HG02852 (cell line): Measurements from ENCODE around the gene SERGEF.

Experiments
- ATAC-seq: cut with Tn5 transposase; IDR thresholded peaks from one replicate; pipeline ENCODE4 v1.9.1; 2021; ENCODE audit warnings: mild to moderate bottlenecking, moderate library complexity; ENCODE audit not compliant: unreplicated experiment

The SERGEF gene

GRCh38 chr11:17792161-17792560, 220.7 kb downstream of the SERGEF start:
- ATAC-seq: no peak

GRCh38 chr11:17791144-17791543, 221.7 kb downstream of the SERGEF start:
- no peak for ATAC-seq

GRCh38 chr11:17790453-17790852, 222.4 kb downstream of the SERGEF start:
- no peak for ATAC-seq

- ATAC-seq: no peak
Observed at GRCh38 chr11:17788084-17788483, 224.8 kb downstream of the SERGEF start.

DNA sequence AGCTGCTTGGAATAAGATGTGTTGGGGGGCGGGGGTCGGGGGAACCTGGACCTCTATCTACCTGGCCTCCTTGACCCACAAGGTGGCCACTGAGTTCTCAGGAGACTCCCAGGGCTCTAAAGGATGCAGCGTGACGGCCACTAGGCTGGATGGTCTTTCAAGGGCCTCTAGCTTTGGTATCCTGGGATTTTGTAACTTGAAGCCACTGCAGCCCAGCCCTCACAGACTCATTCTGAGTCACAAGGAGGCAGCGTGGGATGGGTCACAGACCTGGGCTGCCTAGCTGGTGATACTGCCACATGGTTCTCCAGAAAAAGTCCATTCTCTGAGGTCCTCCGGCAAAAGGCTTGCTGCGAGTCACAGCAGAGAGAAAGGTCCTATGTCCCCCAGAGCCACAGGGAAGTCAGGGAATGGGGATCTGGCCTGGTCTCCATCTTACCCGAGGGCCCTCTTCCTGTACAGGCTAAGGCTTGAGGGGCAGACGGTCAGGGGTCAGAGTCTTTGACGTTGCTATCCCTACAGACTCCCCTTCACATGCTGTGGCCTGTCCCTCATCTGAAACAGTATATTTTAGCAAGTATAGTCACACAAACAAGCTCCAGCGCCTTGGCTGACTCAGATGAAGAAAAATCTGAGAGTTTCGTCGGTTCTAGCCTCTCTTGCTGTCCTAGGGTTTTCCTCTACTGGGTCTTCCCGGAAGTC, 225.9 kb downstream of the SERGEF start:
- ATAC-seq: no peak

GRCh38 chr11:17783878-17784277, 229.0 kb downstream of the SERGEF start:
- no peak for ATAC-seq

DNA sequence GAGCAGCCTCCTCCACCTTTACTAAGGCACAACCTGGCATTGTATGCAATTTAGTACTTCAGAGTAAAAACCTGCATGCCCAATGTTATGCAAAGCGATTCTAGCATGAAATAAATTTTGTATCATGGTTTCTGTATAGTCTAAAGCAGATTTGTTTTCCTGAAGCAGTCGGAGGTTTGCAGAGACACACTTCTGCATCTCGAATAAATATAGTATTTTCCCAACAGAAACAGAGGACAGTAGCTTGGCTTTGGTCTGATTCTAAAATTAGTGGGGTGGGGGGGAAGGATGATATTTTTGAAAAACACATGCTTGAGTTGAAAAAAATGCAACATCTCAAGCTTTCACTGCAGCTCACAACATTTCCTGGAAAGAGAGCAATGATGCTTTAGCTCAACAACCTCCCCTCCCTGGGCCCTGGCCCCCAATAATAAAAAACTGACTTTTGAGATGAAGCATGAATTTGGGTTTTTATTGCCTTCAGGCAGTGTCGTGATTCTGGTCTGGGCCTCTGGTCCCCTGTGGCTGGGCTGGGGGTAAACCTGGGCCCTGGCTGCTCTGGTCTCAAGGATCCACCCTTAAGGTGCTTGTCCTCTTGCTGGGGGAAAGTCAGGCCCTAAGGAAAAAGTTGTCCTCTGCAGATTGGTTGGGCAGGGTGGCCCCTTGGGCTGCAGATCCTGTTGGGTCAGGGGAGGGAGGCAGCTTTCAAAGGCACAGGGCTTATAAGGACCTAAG, 230.1 kb downstream of the SERGEF start:
- no peak for ATAC-seq

- ATAC-seq: no peak
Observed at GRCh38 chr11:17782145-17782544, 230.7 kb downstream of the SERGEF start.

DNA sequence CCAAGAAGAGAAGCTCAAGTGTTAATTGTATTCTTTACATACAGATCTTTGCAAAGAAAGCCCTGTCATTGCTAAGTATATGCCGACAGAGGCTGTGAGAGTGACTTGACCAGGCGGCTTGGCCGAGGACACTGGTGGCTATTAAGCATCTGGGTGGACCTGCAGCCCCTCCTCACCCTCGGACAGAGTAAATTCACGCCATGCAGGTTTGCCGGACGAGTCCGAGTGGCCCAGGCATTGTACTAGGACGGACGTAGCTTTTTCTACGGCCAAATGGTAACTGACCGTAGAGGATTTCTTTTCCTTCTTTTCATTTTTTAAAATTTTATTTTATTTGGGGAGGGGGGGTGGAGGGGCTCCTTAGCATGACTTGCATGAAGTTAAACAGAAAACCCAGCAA, 231.2 kb downstream of the SERGEF start:
- no peak for ATAC-seq

- no peak for ATAC-seq
Observed at GRCh38 chr11:17781221-17781620, 231.6 kb downstream of the SERGEF start.

DNA sequence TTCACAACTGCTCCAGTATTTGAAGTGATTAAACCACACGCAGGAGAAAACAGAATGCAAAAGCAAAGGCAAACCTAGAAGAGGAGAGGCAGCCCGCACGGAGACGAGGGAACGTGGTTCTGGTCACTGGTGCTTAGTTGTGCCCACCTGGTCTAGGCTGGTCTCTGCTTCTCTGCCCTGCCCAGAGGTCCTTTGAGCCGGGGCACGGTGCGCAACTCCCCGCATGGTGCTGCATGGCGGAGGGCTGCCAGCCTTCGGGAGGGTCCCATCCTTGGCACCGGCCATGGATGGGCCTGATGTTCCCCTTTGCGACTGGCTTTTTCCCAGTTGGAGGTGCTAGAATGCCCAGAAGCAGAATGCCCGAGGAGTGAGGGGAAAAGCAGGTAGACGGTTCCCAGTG, 232.2 kb downstream of the SERGEF start:
- no peak for ATAC-seq

GRCh38 chr11:17779861-17780594, 232.8 kb downstream of the SERGEF start:
- no peak for ATAC-seq

DNA sequence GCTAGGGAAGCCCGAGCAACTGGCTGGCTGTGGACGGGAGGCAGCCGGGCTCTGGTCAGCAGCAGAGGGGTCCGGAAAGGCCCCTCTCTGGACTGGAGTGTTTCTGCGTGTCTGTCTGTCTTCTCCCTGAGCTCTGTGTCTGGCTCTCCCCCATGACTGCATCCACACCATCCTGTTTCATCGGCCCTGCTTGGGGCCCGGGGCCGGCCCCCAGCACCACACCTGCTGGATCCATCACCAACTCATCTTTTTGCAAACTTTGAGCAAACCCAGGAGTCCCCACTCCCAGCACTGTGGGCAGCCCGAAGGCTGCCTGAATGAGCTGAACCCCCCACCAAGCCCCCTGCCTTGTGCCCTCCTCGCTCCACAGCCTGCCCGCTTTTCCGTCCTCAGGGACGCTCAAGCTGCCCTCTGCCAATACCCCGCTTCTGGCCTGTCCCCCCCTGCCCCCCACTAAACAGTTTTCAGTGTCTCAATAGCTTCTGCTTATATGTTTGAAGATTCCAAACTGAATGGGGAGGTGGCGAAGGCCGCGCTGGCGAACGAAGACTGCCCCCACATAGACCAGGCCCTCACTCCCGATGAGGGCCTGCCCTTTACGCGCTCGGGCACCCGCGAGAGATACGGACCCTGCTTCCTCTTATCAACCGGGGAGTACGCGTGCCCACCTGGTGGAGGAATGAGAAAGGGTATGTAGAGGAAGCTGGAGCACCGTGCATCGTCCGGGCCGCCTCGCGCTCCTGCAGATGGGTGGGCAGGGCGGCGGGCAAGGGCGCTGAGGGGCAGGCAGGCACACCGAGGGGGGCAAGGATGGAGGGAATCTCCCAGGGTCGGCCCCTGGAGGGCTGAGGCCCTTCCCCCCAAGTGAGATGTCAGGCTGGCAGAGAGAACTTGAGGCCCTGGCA, 233.6 kb downstream of the SERGEF start:
- no peak for ATAC-seq

DNA sequence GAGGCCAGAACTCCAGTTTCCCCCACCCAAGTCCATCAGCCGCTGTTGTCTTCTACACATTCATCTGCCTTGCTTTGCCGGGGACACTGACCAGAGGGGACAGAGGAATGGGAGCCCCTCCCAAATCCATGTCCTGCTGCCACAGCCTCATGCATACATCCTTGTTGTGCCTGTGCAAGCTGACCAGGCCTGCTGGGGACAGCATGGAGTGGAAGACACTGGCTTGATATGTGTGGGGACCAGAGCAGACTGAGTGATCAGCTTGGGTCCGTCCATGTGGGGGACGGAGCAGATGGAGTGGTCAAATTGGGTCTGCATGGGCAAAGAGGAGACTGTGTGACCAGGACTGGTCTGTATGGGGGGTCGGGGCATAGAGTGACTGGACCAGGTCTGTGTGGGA, 234.5 kb downstream of the SERGEF start:
- ATAC-seq: no peak

GRCh38 chr11:17777738-17778091, 235.1 kb downstream of the SERGEF start:
- ATAC-seq: no peak

DNA sequence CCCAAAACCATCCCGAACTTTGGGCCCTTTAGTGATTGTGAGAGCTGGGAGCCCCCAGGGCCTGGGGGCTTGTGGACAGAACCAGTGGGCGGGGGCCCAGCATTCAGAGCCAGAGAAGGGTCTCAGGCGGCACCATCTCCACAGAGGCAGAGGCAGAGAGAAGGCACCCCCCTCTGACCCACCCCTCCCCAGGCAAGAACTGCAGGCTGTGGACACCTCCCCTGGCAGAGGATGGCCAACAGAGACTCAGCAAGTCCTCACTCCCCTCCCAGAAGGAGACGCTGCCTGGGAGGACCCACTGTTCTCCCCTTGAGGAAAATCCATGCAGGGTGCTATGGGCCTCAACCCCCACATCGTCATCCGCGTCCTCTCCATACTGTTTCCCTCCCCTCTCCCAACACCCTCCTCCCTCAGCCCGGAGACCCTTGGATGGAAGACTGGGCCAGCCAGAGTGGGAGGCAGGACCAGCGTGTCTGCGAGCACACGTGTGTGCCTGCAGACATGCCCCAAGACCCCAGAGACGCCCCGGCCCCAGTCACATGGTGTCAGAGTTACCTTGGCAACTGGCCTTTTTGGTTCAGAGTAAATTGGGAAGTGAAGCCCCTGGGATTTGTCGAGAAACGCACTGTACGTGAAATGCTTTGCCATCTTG, 235.6 kb downstream of the SERGEF start:
- no peak for ATAC-seq

DNA sequence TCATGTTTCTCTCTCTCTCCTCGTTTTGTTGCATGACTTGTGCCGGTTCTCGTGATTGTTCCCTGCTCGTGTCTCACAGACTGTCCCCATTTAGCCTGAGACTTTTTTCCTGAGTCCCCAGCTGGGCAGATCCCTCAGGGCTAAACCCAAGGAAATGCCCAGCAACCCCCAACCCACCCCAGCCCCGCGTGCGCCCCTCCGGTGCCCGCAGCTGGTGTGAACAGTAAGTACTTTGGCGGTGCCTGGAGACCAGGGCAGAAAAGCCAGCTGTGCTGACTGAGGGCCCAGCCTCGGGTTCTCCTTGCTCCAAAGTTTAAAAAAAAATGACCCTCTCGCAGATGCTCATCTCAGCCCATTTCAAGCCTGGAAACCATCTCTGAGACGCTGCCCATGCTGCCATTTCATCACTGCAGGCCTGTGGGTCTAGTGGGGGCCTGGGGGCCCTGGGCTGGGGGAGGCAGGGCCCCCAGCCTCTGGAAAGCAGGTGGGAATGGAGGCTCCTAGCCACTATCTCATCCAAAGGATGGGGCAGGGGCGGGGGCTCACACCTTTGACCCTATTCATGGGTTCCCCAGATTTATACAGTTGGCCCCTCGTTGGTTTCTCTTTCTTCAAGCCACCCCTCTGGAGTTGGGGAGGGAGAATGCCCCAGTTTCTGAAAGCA, 236.5 kb downstream of the SERGEF start:
- ATAC-seq: no peak

- no peak for ATAC-seq
Observed at GRCh38 chr11:17775507-17776211, 237.2 kb downstream of the SERGEF start.

DNA sequence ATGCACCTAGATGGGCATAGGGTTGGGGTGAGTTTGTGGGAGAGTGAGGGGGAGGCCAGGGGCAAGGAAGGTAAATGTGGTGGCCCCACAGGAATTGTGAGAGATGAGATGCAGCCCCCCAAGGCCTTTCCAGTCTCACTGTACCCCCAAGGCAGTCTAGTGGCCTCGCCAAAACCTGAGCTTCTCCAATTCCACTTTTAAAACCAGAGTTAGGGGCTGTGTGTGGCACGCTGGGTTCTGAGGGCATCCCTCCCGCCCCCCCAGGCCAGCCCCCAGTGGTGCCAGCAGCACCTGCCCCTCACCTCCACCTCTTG, 237.9 kb downstream of the SERGEF start:
- ATAC-seq: no peak
